Activated naive CD8-positive, alpha-beta T cell treated with anti-CD3 and anti-CD28 coated beads, Interleukin-2, amount 50 U/mL, for 24 hours (primary cell): ENCODE measurements around the gene TRIM26.
"Not testable (repeated sequence)": the region's sequence is repeated elsewhere in the genome, so short reads cannot be mapped to it uniquely, and the experiment has no call there.

ENCODE experiments used
- ATAC-seq: fragments of 150-1000 bp; cut with Tn5 transposase; one replicate; pipeline ENCODE4 v1.10.0; 2021
- DNase-seq: peaks from one replicate; pipeline ENCODE4 v3.0.0; 2021
- H3K27ac Mint-ChIP-seq: one replicate; pipeline ENCODE4 v1.8.0; 2021; ENCODE audit warnings: mild to moderate bottlenecking, mixed read lengths
- H3K27me3 Mint-ChIP-seq: one replicate; pipeline ENCODE4 v1.8.0; 2021; ENCODE audit warnings: mixed read lengths
- H3K36me3 Mint-ChIP-seq: one replicate; pipeline ENCODE4 v1.8.0; 2021; ENCODE audit warnings: low read depth, mixed read lengths
- H3K4me1 Mint-ChIP-seq: one replicate; pipeline ENCODE4 v1.8.0; 2021; ENCODE audit warnings: mixed read lengths
- H3K4me3 Mint-ChIP-seq: one replicate; pipeline ENCODE4 v1.8.0; 2021; ENCODE audit warnings: mild to moderate bottlenecking, moderate library complexity, mixed read lengths
- H3K9me3 Mint-ChIP-seq: one replicate; pipeline ENCODE4 v1.8.0; 2021; ENCODE audit warnings: mixed read lengths

TRIM26 gene

DNA sequence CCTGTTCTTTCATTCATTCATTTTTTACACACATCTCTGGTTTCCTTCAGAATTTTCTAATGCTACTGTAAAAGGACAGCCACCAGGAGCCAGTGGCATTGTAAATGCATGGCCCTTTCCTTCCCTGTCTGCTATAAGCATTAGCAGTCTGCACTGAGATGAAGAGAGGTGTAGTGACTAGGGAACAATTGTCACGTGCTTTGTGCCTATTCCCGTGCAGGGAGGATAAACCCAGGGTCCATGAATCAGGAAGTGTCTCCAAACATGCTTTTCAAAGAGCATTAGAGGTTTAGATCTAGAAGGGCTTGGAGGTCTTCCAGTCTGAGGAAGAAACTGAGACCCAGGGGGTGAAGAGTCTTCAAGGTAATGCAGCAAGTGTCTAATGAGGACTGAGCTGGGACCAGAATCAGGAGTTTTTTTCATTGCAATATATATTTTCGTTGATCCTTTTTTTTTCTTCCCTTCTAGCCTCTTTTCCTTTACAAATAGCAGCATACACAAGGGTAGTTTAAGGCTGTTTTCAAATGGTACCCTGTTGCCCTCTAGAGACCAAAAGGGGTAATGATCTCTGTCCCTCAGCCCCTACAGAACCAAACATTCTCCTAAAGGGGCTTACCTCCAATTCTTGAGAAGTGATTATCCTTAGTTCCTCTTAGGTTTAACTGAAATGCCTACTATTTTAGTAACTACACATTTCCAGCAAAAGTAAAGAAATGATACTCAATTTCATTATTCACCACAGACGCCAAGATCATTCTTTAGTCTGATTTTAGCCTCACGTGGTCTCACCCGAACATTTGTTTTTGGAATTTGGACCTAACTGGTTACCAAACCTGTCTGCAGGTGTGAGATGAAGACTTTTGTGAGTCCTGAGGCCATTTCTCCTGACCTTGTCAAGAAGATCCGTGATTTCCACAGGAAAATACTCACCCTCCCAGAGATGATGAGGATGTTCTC, 43.3 kb downstream of the TRIM26 start:
- Mint-ChIP-seq H3K27ac (no peak overlapping the region), H3K9me3 (no peaks in the 10 kb centered on the region), H3K27me3 (peaks cover 57% of the 10 kb centered on the region), H3K4me3 (no peak overlapping the region), H3K4me1 (peaks cover 7% of the 10 kb centered on the region), H3K36me3 (no peaks in the 10 kb centered on the region)
- peak; percentile 73 for ATAC-seq
- no peak for DNase-seq

- no peaks in the 10 kb centered on the region for H3K9me3 Mint-ChIP-seq
- no peak for DNase-seq
- ATAC-seq, result no peak
- H3K4me1 Mint-ChIP-seq, result peaks cover 9% of the 10 kb centered on the region
- H3K4me3 Mint-ChIP-seq, result no peak overlapping the region
- H3K27ac Mint-ChIP-seq, result no peak overlapping the region
- H3K27me3 Mint-ChIP-seq, result peaks cover 56% of the 10 kb centered on the region
- no peaks in the 10 kb centered on the region for H3K36me3 Mint-ChIP-seq
These were observed 44.5 kb downstream of the TRIM26 start for GRCh38 chr6:30168741-30169140.

DNA sequence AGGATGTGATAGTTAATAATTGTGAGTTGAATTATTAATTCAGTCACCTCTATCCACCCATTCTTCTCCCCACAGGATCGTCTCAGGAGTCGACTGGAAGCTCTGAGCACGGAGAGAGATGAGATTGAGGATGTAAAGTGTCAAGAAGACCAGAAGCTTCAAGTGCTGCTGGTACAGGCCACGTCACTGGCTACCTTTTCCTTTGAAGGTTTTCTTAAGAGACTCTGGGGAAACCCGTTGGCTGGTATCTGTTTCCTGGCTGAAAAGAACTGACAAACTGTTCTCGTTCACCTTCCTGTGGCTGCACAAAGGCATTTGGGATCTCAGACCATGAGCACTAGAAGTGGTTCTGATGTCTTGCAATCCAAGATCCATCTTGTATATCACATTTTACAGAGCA, 46.1 kb downstream of the TRIM26 start:
- Mint-ChIP-seq H3K27me3 (peaks cover 44% of the 10 kb centered on the region), H3K4me1 (peaks cover 22% of the 10 kb centered on the region), H3K27ac (no peak overlapping the region)

DNA sequence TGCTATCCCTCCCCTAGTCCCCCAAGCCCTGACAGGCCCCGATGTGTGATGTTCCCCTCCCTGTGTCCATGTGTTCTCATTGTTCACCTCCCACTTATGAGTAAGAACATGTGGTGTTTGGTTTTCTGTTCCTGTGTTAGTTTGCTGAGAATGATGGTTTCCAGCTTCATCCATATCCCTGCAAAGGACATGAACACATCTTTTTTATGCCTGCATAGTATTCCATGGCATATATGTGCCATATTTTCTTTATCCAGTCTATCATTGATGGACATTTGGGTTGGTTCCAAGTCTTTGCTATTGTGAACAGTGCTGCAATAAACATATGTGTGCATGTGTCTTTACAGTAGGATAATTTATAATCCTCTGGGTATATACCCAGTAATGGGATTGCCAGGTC, 48.0 kb downstream of the TRIM26 start:
- Mint-ChIP-seq H3K27me3 (peaks cover 30% of the 10 kb centered on the region), H3K4me1 (peaks cover 22% of the 10 kb centered on the region)
- not testable (repeated sequence) for H3K4me3 Mint-ChIP-seq, H3K27ac Mint-ChIP-seq, H3K36me3 Mint-ChIP-seq, H3K9me3 Mint-ChIP-seq, DNase-seq, ATAC-seq

More for the DNA sequence above, 46.1 kb downstream of the TRIM26 start:
- H3K4me3 Mint-ChIP-seq, result no peak overlapping the region
- DNase-seq, result no peak
- no peaks in the 10 kb centered on the region for H3K36me3 Mint-ChIP-seq
- ATAC-seq, result no peak
- no peaks in the 10 kb centered on the region for H3K9me3 Mint-ChIP-seq

DNA sequence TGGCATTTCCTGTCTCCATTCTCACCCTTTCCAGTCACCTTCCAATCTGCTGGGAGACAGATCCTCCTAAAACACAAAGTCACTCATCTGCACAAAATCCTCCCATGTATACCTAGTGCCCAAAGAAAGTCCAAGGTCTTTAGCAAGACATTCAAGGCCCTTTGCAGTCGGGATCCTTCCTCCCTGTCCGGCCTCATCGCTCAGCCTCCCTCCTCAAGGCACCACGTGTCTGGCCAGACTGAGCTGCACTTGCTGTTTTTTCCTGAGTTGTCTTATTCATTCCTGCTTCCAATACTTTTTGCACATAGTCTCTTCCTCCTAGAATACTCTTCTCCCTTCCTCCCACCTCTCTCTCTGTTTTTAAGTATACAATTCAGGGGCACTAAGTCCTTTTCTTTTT, 48.5 kb downstream of the TRIM26 start:
- Mint-ChIP-seq H3K4me1 (peaks cover 22% of the 10 kb centered on the region), H3K27ac (no peak overlapping the region), H3K4me3 (no peak overlapping the region), H3K36me3 (no peaks in the 10 kb centered on the region), H3K27me3 (peaks cover 28% of the 10 kb centered on the region), H3K9me3 (no peaks in the 10 kb centered on the region)
- DNase-seq (no peak), ATAC-seq (no peak)

DNA sequence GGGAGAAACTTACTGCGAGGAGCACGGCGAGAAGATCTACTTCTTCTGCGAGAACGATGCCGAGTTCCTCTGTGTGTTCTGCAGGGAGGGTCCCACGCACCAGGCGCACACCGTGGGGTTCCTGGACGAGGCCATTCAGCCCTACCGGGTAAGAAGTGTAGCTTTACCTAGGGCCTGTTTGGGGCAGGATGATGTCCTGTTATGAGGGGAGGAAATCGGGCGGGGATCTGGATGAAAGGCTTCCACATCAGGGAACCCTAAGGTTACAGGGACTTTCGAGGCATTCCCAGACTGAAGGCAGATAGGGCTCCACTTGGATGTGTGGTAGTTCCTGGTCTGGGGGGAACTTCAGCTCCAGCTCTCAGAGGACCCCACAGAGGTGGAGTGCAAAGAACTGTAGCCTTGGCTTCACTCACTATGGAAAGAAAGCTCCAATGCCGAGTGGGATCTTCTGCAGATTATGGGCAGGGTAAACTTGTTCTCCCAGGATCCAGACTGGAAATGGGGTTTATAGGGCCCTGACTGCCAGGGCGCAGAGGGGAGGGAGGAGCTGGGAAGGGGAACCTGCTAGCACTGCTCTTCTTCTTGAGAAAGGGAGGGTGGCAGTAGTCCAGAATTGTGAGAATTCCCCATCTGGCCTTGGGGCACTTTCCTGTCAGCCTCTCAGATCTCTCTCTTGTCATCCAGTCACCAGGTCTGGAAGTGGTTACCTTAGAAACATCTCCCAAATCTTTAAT, 49.1 kb downstream of the TRIM26 start:
- no peak overlapping the region for H3K27ac Mint-ChIP-seq
- H3K4me3 Mint-ChIP-seq, result no peak overlapping the region
- H3K9me3 Mint-ChIP-seq, result no peaks in the 10 kb centered on the region
- H3K27me3 Mint-ChIP-seq, result peaks cover 28% of the 10 kb centered on the region
- H3K4me1 Mint-ChIP-seq, result peaks cover 23% of the 10 kb centered on the region
- ATAC-seq, result no peak
- H3K36me3 Mint-ChIP-seq, result no peaks in the 10 kb centered on the region
- no peak for DNase-seq

DNA sequence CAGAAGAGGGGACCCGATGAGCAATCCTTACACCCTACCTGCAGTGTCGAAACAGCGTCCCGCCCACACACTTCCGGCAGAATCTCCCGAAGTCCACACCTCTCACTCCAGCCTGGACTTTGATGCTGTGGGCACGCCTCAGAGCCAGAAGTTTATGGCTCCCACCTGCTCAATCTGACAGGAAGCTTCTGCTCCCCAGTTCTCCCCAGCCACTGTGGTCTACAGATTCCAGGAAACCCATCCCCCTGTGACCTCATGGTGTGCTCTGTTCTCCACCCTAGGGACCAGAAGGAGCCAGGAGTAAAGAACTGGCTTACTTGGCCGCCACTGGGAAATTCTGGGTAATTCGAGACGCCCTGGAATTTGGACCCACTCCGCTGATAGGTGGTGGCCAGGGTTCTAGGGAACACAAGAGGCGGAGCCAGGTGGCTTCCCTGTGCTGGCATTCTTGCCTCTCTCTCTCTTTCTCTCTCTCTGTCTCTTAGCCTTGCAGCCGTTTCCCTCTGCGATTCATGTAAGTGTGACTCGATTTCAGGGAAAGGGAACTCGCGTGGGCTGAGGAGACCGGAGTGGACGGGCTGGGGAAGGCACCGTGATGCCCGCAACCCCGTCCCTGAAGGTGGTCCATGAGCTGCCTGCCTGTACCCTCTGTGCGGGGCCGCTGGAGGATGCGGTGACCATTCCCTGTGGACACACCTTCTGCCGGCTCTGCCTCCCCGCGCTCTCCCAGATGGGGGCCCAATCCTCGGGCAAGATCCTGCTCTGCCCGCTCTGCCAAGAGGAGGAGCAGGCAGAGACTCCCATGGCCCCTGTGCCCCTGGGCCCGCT, 49.9 kb downstream of the TRIM26 start, which contains the start of gene TRIM15:
TRIM15 (plus strand) TSS at position 457 of the 828 bp plus-strand sequence; CDS start at position 596, 139 bp downstream.
- DNase-seq (peak; percentile 61), ATAC-seq (peak; percentile 76)
- no peaks in the 10 kb centered on the region for H3K9me3 Mint-ChIP-seq
- H3K4me3 Mint-ChIP-seq, result no peak within 1 kb of the TSS
- H3K27me3 Mint-ChIP-seq, result peaks cover 21% of the 10 kb centered on the region
- H3K4me1 Mint-ChIP-seq, result peaks cover 23% of the 10 kb centered on the region
- H3K36me3 Mint-ChIP-seq, result no peaks in the 10 kb centered on the region
- H3K27ac Mint-ChIP-seq, result no peak within 1 kb of the TSS

DNA sequence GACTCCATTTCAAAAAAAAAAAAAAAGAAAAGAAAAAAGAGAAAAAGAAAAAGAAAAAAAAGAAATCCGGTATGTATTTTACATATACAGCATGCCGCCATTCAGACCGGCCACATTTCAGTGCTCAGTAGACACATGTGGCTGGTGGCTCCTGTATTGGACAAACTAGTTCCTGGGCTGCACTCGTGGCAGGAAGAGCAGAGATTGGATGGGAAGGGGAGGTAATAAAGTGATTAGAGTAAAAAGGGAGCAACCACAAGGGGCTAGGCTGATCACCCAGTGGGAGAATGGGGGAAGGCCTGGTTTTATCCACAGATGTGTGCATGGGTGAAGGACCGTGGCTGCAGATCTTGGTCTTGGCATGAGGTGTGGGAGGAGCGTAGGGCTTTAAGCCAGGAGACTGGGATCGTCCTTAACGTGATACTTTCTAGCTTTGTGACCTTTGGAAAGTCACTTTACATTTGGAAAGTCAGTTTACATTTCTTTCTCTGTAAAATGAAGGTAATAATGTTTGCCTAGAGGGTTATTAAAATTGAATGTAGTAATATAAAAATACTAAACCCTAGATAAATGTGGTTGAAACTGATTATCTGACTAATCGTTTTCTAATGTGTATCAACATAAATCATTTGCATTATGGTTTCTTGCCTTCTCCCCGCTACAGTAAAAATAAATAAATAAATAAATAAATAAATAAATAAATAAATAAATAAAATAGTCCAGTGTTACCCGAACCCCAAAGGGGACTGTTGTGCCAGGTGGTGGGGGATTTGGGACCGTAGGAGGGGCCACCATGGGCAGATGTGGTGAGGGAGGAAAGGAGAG, 50.7 kb downstream of the TRIM26 start:
- H3K27ac Mint-ChIP-seq, result no peak overlapping the region
- H3K36me3 Mint-ChIP-seq, result no peaks in the 10 kb centered on the region
- H3K27me3 Mint-ChIP-seq, result peaks cover 19% of the 10 kb centered on the region
- peaks cover 22% of the 10 kb centered on the region for H3K4me1 Mint-ChIP-seq
- H3K4me3 Mint-ChIP-seq, result no peak overlapping the region
- ATAC-seq, result no peak
- DNase-seq, result no peak
- no peaks in the 10 kb centered on the region for H3K9me3 Mint-ChIP-seq

GRCh38 chr6:30160785-30161531, 52.2 kb downstream of the TRIM26 start, which contains the start of gene TRIM10:
Gene TRIM10 (minus strand): TSS chr6:30161211. CDS start chr6:30160858, 353 bp downstream.
- ATAC-seq (no peak), DNase-seq (no peak)
- no peaks in the 10 kb centered on the region for H3K9me3 Mint-ChIP-seq
- peaks cover 16% of the 10 kb centered on the region for H3K4me1 Mint-ChIP-seq
- H3K27me3 Mint-ChIP-seq, result peaks cover 18% of the 10 kb centered on the region
- no peak within 1 kb of the TSS for H3K4me3 Mint-ChIP-seq
- H3K36me3 Mint-ChIP-seq, result no peaks in the 10 kb centered on the region
- no peak within 1 kb of the TSS for H3K27ac Mint-ChIP-seq

DNA sequence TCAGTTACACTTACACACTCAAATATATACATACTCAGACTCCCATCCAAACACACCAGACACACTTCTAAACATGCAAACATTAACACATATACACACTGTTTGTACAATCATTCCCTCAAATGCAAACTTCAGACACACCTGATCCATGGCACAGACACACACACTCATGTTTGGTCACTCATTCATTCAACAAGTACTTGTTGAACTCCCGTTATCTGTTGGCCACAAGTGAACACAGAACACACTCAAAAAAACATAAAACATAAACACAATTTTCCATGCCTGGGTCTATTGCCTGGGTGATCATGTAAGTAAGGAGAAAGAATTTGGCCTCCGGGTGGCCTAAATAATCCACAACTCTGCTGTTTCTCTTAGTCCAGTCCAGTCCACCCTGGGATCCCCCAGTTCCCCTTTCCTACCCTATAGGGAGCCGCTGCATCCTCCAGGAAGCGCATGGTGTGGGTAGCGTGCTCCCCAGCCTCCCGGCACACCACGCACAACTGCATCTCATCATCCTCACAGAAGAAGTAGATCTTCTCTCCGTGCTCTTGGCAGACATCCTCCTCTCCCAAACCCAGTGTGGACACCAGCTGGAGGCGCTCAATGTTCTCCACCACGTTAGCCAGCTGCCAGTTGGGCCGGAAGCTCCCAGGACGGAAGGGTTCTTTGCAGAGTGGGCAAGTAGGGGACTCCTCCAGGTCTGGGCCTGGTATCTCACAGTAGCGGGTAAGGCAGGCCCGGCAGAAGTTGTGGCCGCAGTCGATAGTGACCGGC, 53.0 kb downstream of the TRIM26 start:
- no peak for ATAC-seq
- Mint-ChIP-seq H3K4me1 (peaks cover 16% of the 10 kb centered on the region), H3K36me3 (no peaks in the 10 kb centered on the region)

GRCh38 chr6:30158475-30159040, 54.6 kb downstream of the TRIM26 start:
- Mint-ChIP-seq H3K4me1 (peaks cover 14% of the 10 kb centered on the region), H3K27me3 (peaks cover 11% of the 10 kb centered on the region), H3K4me3 (no peak overlapping the region), H3K36me3 (no peaks in the 10 kb centered on the region), H3K27ac (no peak overlapping the region), H3K9me3 (no peaks in the 10 kb centered on the region)
- peak; percentile 42 for ATAC-seq
- no peak for DNase-seq

More for the DNA sequence above, 53.0 kb downstream of the TRIM26 start:
- no peaks in the 10 kb centered on the region for H3K9me3 Mint-ChIP-seq
- no peak overlapping the region for H3K4me3 Mint-ChIP-seq
- no peak for DNase-seq
- H3K27me3 Mint-ChIP-seq, result peaks cover 14% of the 10 kb centered on the region
- H3K27ac Mint-ChIP-seq, result no peak overlapping the region

DNA sequence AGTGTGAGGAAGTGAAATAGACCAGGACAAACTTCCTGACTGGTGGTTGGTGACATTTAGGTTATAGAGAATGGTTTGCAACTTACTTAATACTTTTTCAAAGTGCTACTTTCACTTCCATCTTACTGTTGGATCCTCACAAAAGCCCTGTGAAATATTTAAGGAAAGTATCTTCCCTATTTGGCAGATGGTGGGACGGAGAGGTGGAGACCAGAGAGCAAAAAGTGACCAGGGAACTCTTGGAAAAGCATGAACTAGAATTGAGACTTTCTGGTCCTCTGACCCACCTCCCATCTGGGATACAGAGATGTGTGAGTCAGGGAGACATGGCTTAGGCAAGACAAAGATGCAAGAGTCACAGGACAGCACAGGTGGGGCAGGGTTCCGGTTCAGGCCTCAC, 55.2 kb downstream of the TRIM26 start:
- Mint-ChIP-seq H3K4me3 (no peak overlapping the region), H3K36me3 (no peaks in the 10 kb centered on the region), H3K4me1 (peaks cover 8% of the 10 kb centered on the region), H3K27me3 (peaks cover 11% of the 10 kb centered on the region), H3K9me3 (no peaks in the 10 kb centered on the region), H3K27ac (no peak overlapping the region)
- DNase-seq (no peak), ATAC-seq (no peak)
